Smooth muscle cell (in vitro differentiated cells): ENCODE data around the gene AGBL1. TPM values are rescaled to one million over a fixed set of nuclear protein-coding genes. Genes with fewer than 3 reads are reported as not detected.

Experiments used
- DNase-seq: peaks from one replicate; lab custom pipeline; 2025; ENCODE audit not compliant: unreplicated experiment; lab: John Stamatoyannopoulos, UW
- H2AFZ ChIP-seq: fragments of 200-600 bp; sonication (generic); 2 replicates; pipeline ENCODE4 v1.6.0; 2016; ENCODE audit warnings: antibody characterized with exemption, low read depth, mild to moderate bottlenecking
- H3F3A ChIP-seq: fragments of 200-600 bp; sonication (generic); 2 replicates; pipeline ENCODE4 v1.6.0; 2017; ENCODE audit warnings: antibody characterized with exemption, low read depth
- H3K27ac ChIP-seq: fragments of 200-600 bp; sonication (generic); 2 replicates; pipeline ENCODE4 v1.5.1; 2016; ENCODE audit warnings: low read depth, mild to moderate bottlenecking
- H3K27me3 ChIP-seq: fragments of 200-600 bp; sonication (generic); 2 replicates; pipeline ENCODE4 v1.6.1; 2016; ENCODE audit warnings: low read depth, mild to moderate bottlenecking
- H3K36me3 ChIP-seq: fragments of 200-600 bp; sonication (generic); 2 replicates; pipeline ENCODE4 v1.5.1; 2016; ENCODE audit warnings: low read depth
- H3K4me1 ChIP-seq: fragments of 200-600 bp; sonication (generic); 2 replicates; pipeline ENCODE4 v1.5.1; 2016; ENCODE audit warnings: low read depth
- H3K4me2 ChIP-seq: fragments of 200-600 bp; sonication (generic); 2 replicates; pipeline ENCODE4 v1.6.0; 2016; ENCODE audit warnings: mild to moderate bottlenecking
- H3K4me3 ChIP-seq: fragments of 200-600 bp; sonication (generic); 2 replicates; pipeline ENCODE4 v1.5.1; 2016; ENCODE audit warnings: mild to moderate bottlenecking
- H3K79me2 ChIP-seq: fragments of 200-600 bp; sonication (generic); 2 replicates; pipeline ENCODE4 v1.6.0; 2016; ENCODE audit warnings: low read depth, mild to moderate bottlenecking
- H3K9ac ChIP-seq: fragments of 200-600 bp; sonication (generic); 2 replicates; pipeline ENCODE4 v1.6.0; 2016; ENCODE audit warnings: low read depth
- H3K9me3 ChIP-seq: fragments of 200-600 bp; sonication (generic); replicated peaks from 2 replicates; pipeline ENCODE4 v1.5.1; 2016; ENCODE audit warnings: low read depth
- H4K20me1 ChIP-seq: fragments of 200-600 bp; sonication (generic); 2 replicates; pipeline ENCODE4 v1.6.0; 2016; ENCODE audit warnings: low read depth
- CTCF ChIP-seq: fragments of 200-600 bp; sonication (generic); IDR thresholded peaks from 2 replicates; pipeline ENCODE4 v1.5.1; 2017; ENCODE audit warnings: borderline replicate concordance, mild to moderate bottlenecking, antibody characterized with exemption; ENCODE audit not compliant: insufficient read depth, poor library complexity, severe bottlenecking
- WGBS: methylation state at CpG from one replicate; pipeline ENCODE4 v1.1.7; 2016; ENCODE audit warnings: low lambda C conversion rate; 5-methylcytosine and 5-hydroxymethylcytosine counted together
- polyA plus RNA-seq: library from polyadenylated mRNA; unstranded; fragments of >200 nt; fragmentation: Nextera tagmentation; extraction: Ambion mirVana; gene quantifications from 2 replicates; pipeline ENCODE4 v1.2.1, GENCODE V29; 2016
- total RNA-seq: library from RNA; depleted of rRNA; stranded (reverse); fragments of >200 nt; gene quantifications from 2 replicates; pipeline ENCODE4 v1.2.3, GENCODE V29; 2014

Gene AGBL1
- total and polyA plus RNA-seq, 2 experiments from 2014 or later, result not detected

- no peaks in the 10 kb centered on the region for H3K36me3 ChIP-seq
- H3K27me3 ChIP-seq, result no peaks in the 10 kb centered on the region
- DNase-seq, result no peak
- no peak for TF ChIP-seq CTCF
- no peaks in the 10 kb centered on the region for H4K20me1 ChIP-seq
- peaks cover 2% of the 10 kb centered on the region for H3F3A ChIP-seq
- no peak overlapping the region for H3K4me3 ChIP-seq
- H2AFZ ChIP-seq, result no peak overlapping the region
- H3K9ac ChIP-seq, result no peak overlapping the region
- no peak overlapping the region for H3K27ac ChIP-seq
- H3K4me2 ChIP-seq, result no peak overlapping the region
- H3K9me3 ChIP-seq, result no peaks in the 10 kb centered on the region
- no peaks in the 10 kb centered on the region for H3K79me2 ChIP-seq
- H3K4me1 ChIP-seq, result no peaks in the 10 kb centered on the region
Measured at GRCh38 chr15:86865920-86866319, 786.2 kb downstream of the AGBL1 start.

DNA sequence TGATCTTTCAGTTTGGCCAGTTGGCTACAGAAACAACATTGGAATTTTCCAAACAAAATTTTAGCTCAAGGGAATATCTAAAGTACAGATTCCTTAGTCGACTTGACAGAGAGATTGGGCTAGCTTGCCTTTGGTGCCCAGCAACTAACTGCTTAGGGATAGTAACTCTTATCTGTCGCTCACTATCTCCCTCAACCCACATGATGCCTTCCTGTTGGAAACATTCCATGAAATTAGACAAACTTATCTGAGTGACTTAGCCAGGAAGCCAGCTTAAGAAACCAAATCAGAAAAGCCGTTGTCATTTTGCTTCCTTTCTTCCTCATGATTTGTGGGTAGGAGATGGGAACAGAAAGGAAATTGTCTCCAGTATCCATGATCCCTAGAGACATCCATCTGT is 791.2 kb downstream of the AGBL1 start:
- H3K4me3 ChIP-seq, result no peak overlapping the region
- DNase-seq, result no peak
- no peaks in the 10 kb centered on the region for H3K9me3 ChIP-seq
- no peak for TF ChIP-seq CTCF
- no peak overlapping the region for H3K9ac ChIP-seq
- 27% methylated on average over 3 of the region's 3 CpGs for WGBS
- no peaks in the 10 kb centered on the region for H3K27me3 ChIP-seq
- no peak overlapping the region for H2AFZ ChIP-seq
- no peaks in the 10 kb centered on the region for H4K20me1 ChIP-seq
- peaks cover 5% of the 10 kb centered on the region for H3F3A ChIP-seq
- no peak overlapping the region for H3K27ac ChIP-seq
- no peaks in the 10 kb centered on the region for H3K36me3 ChIP-seq
- no peaks in the 10 kb centered on the region for H3K4me1 ChIP-seq
- peak overlapping the region; percentile 30 for H3K4me2 ChIP-seq
- H3K79me2 ChIP-seq, result no peaks in the 10 kb centered on the region

DNA sequence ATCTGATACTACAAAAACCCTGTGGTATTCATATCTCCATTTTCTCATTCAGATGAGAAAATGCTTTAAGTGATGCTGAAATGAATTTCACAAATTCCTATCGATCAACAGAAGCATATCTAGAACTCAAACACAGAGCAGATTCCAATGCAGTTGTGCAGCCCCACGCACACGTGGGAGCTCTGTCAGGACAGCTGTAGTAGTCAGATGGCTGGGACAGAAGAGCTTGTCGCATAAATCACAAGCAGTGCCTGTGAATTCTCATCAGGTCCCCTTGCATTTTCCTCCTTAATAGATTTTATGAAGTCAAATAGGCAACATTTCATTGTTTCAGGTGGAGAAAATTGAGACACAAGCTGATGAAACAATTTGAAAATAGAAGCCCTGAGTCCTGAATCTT is 792.3 kb downstream of the AGBL1 start:
- Histone ChIP-seq H3F3A (peaks cover 5% of the 10 kb centered on the region), H4K20me1 (no peaks in the 10 kb centered on the region), H2AFZ (no peak overlapping the region), H3K79me2 (no peaks in the 10 kb centered on the region), H3K4me2 (no peak overlapping the region), H3K9ac (no peak overlapping the region), H3K4me1 (no peaks in the 10 kb centered on the region), H3K36me3 (no peaks in the 10 kb centered on the region), H3K9me3 (no peaks in the 10 kb centered on the region), H3K27me3 (no peaks in the 10 kb centered on the region), H3K27ac (no peak overlapping the region), H3K4me3 (no peak overlapping the region)
- no peak for TF ChIP-seq CTCF
- DNase-seq, result no peak
- WGBS, result 51% methylated on average over 4 of the region's 4 CpGs

DNA sequence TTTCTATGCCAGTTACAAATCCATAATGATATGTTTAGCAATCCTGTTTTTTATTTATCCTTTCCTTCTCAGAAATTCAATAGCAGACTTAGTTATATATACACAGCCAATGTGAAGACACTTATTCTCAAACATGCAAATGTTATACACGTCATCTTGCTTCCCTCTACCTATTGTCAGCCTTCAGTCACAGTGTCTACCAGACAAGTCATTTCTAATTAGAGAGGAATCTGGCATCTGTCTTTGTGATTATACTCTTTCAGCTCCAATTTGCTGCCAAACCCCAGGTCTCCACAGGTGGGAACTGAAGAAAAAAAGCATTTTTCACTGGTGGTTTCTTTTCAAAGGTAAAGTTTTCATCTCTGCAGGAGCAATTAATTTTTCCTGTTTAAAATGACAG is 793.1 kb downstream of the AGBL1 start:
- no peaks in the 10 kb centered on the region for H3K4me1 ChIP-seq
- no peak overlapping the region for H3K9ac ChIP-seq
- no peak overlapping the region for H3K27ac ChIP-seq
- no peak overlapping the region for H3K4me2 ChIP-seq
- no peak overlapping the region for H2AFZ ChIP-seq
- no peak for TF ChIP-seq CTCF
- 58% methylated on average over 1 of the region's 1 CpG for WGBS
- H3K36me3 ChIP-seq, result no peaks in the 10 kb centered on the region
- H3K4me3 ChIP-seq, result no peak overlapping the region
- H3F3A ChIP-seq, result peaks cover 5% of the 10 kb centered on the region
- H3K79me2 ChIP-seq, result no peaks in the 10 kb centered on the region
- no peaks in the 10 kb centered on the region for H3K9me3 ChIP-seq
- H3K27me3 ChIP-seq, result no peaks in the 10 kb centered on the region
- no peak for DNase-seq
- no peaks in the 10 kb centered on the region for H4K20me1 ChIP-seq
